Neural progenitor cell (in vitro differentiated cells): ENCODE results near the gene IGSF8. TPM values are rescaled to one million over a fixed set of nuclear protein-coding genes. Genes with fewer than 3 reads are reported as not detected.

Source experiments
- DNase-seq: peaks from one replicate; pipeline ENCODE4 v3.0.0-alpha.2; 2016; ENCODE audit warnings: low spot score
- H2AFZ ChIP-seq: fragments of 200-600 bp; sonication (generic); replicated peaks from 2 replicates; pipeline ENCODE4 v1.6.1; 2016; ENCODE audit warnings: antibody characterized with exemption
- H3F3A ChIP-seq: fragments of 200-600 bp; sonication (generic); 2 replicates; pipeline ENCODE4 v1.6.1; 2016; ENCODE audit warnings: antibody characterized with exemption, low read depth
- H3K27ac ChIP-seq: fragments of 200-600 bp; sonication (generic); 2 replicates; pipeline ENCODE4 v1.5.1; 2016; ENCODE audit warnings: mild to moderate bottlenecking
- H3K27me3 ChIP-seq: fragments of 200-600 bp; sonication (generic); 2 replicates; pipeline ENCODE4 v1.6.1; 2016; ENCODE audit warnings: mild to moderate bottlenecking, moderate library complexity
- H3K36me3 ChIP-seq: fragments of 200-600 bp; sonication (generic); 2 replicates; pipeline ENCODE4 v1.5.1; 2016
- H3K4me1 ChIP-seq: fragments of 200-600 bp; sonication (generic); 2 replicates; pipeline ENCODE4 v1.6.1; 2016; ENCODE audit warnings: mixed run types
- H3K4me2 ChIP-seq: fragments of 200-600 bp; sonication (generic); 2 replicates; pipeline ENCODE4 v1.6.1; 2016
- H3K4me3 ChIP-seq: fragments of 200-600 bp; sonication (generic); 2 replicates; pipeline ENCODE4 v1.5.1; 2016
- H3K79me2 ChIP-seq: fragments of 200-600 bp; sonication (generic); 2 replicates; pipeline ENCODE4 v1.6.1; 2016; ENCODE audit warnings: low read depth
- H3K9ac ChIP-seq: fragments of 200-600 bp; sonication (generic); 2 replicates; pipeline ENCODE4 v1.6.1; 2016
- H3K9me3 ChIP-seq: fragments of 200-600 bp; sonication (generic); 2 replicates; pipeline ENCODE4 v1.5.1; 2016; ENCODE audit warnings: low read depth
- H4K20me1 ChIP-seq: fragments of 200-600 bp; sonication (generic); 2 replicates; pipeline ENCODE4 v1.6.1; 2016; ENCODE audit warnings: low read depth
- H3K27ac Mint-ChIP-seq: 3 replicates; pipeline ENCODE4 v1.8.0; 2021; ENCODE audit warnings: mixed read lengths
- H3K27me3 Mint-ChIP-seq: 2 replicates; pipeline ENCODE4 v1.8.0; 2022; ENCODE audit warnings: low read depth, mild to moderate bottlenecking, inconsistent platforms, moderate library complexity, mixed read lengths; ENCODE audit not compliant: insufficient read depth
- H3K36me3 Mint-ChIP-seq: 3 replicates; pipeline ENCODE4 v1.8.0; 2021; ENCODE audit warnings: mixed read lengths
- H3K4me1 Mint-ChIP-seq: 3 replicates; pipeline ENCODE4 v1.8.0; 2021; ENCODE audit warnings: mixed read lengths
- H3K4me3 Mint-ChIP-seq: 3 replicates; pipeline ENCODE4 v1.8.0; 2021; ENCODE audit warnings: mild to moderate bottlenecking, moderate library complexity, mixed read lengths
- H3K9me3 Mint-ChIP-seq: 3 replicates; pipeline ENCODE4 v1.8.0; 2020; ENCODE audit warnings: mixed read lengths
- EZH2 ChIP-seq: fragments of 200-600 bp; sonication (generic); IDR thresholded peaks from 2 replicates; pipeline ENCODE4 v1.6.1; 2017; ENCODE audit warnings: antibody characterized with exemption, mild to moderate bottlenecking, moderate library complexity
- EZH2phosphoT487 ChIP-seq: fragments of 200-600 bp; sonication (generic); IDR thresholded peaks from 2 replicates; pipeline ENCODE4 v1.6.1; 2017; ENCODE audit warnings: antibody characterized with exemption
- total RNA-seq: library from RNA; depleted of rRNA; stranded (reverse); fragments of >200 nt; gene quantifications from 2 replicates; pipeline ENCODE4 v1.2.3, GENCODE V29; 2015; ENCODE audit warnings: low replicate concordance
- TF ChIP-seq, protein P1 (sequence below): fragments of 200-600 bp; sonication (generic); IDR thresholded peaks from 2 replicates; pipeline ENCODE4 v1.5.1; 2017; ENCODE audit warnings: antibody characterized with exemption, mild to moderate bottlenecking

Gene IGSF8
- total RNA-seq, 1 donor from 2014 or later: 9.4 TPM

DNA sequence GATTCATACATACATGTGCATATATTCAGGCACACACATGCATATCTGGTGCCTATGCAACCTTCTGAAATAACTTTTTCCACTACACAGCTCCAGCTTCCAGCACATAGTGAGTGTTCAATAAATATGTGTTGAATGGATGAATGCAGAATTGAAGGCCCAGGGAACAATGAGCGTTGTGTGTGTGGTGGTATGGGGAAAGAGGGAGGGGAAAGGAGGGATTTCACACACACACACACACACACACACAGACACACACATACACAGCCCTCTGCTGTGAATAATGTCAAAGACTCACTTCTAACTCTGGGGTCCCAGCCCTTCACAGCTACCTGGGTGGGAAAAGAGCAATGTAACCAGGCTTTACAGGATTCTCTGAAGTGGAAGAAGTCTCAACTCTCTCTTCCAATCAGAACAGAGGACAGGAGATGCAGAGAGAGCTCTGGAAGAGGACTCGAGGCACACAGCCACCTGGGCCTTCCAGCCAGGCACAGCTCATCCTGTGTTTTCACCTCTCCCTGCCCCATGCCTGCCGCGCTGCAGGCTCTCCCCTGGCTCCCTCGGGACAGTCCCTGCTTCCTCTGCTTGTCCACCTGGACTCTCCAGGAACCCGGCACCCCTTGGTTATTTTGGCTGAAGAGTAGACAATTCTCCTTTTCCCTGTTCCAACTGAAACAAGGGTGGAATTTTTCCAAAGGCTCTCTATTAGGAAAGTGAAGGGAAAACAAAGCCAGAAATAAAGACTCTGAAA lies 5.4 kb upstream of the IGSF8 start:
- peak overlapping the region; percentile 80 for H2AFZ ChIP-seq
- H3K36me3 ChIP-seq: no peaks in the 10 kb centered on the region
- no peak overlapping the region for H3K4me3 ChIP-seq
- TF ChIP-seq, protein P1, sequence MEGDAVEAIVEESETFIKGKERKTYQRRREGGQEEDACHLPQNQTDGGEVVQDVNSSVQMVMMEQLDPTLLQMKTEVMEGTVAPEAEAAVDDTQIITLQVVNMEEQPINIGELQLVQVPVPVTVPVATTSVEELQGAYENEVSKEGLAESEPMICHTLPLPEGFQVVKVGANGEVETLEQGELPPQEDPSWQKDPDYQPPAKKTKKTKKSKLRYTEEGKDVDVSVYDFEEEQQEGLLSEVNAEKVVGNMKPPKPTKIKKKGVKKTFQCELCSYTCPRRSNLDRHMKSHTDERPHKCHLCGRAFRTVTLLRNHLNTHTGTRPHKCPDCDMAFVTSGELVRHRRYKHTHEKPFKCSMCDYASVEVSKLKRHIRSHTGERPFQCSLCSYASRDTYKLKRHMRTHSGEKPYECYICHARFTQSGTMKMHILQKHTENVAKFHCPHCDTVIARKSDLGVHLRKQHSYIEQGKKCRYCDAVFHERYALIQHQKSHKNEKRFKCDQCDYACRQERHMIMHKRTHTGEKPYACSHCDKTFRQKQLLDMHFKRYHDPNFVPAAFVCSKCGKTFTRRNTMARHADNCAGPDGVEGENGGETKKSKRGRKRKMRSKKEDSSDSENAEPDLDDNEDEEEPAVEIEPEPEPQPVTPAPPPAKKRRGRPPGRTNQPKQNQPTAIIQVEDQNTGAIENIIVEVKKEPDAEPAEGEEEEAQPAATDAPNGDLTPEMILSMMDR: no peak
- TF ChIP-seq EZH2phosphoT487 (no peak), EZH2 (no peak)
- peaks cover 76% of the 10 kb centered on the region for H3K4me1 Mint-ChIP-seq
- H3K36me3 Mint-ChIP-seq: no peaks in the 10 kb centered on the region
- peaks cover 58% of the 10 kb centered on the region for H3K4me1 ChIP-seq
- H3K4me3 Mint-ChIP-seq: no peak overlapping the region
- no peak overlapping the region for H3K9ac ChIP-seq
- no peaks in the 10 kb centered on the region for H3K9me3 Mint-ChIP-seq
- peak overlapping the region; percentile 6 for H3K27ac ChIP-seq
- peak overlapping the region; percentile 2 for H3K4me2 ChIP-seq
- DNase-seq: no peak
- H3K27me3 Mint-ChIP-seq: peaks cover 16% of the 10 kb centered on the region
- no peaks in the 10 kb centered on the region for H3K9me3 ChIP-seq
- no peaks in the 10 kb centered on the region for H3K79me2 ChIP-seq
- peaks cover 62% of the 10 kb centered on the region for H3F3A ChIP-seq
- peaks cover 12% of the 10 kb centered on the region for H3K27me3 ChIP-seq
- H4K20me1 ChIP-seq: no peaks in the 10 kb centered on the region
- peak overlapping the region; percentile 3 for H3K27ac Mint-ChIP-seq

DNA sequence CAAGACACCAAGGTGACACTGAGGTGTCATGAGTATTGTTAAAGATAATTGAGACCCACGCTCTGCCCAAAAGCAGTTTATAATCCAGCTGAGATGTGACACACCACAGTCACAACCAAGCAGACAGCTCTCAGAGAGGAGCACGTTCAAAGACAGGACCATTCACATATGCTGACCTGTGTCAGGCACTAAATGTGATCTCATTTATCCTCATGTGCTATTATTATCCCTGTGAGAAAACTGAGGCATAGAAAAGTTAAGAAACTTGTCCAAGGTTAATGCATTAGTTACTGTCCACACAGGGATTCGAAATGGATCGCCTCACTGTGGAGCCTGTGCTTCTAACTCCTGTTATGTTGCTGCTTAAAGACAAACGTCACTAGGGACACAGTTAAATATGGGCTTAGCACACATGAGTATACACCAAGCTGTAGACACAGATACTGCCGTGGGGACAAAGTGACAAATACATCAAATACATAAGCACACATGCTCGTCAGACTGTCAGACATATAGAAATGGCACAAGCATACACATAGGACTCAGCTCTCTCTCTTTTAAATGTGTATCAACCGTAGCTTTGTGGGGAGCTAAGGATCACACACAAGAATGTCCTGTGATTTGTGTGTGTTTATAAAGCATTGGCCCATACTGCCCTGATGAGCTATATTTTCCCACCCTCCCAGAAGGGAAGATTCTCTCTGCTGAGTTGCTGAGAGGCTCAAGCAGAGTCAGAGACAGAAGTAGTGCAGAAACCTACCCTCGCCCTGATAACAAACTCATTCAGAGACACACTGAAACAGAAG lies 3.5 kb upstream of the IGSF8 start:
- Histone ChIP-seq H3K4me1 (peaks cover 51% of the 10 kb centered on the region), H3K9ac (no peak overlapping the region), H3K79me2 (peaks cover 10% of the 10 kb centered on the region), H2AFZ (no peak overlapping the region), H3K4me2 (no peak overlapping the region), H3K4me3 (no peak overlapping the region), H3K36me3 (no peaks in the 10 kb centered on the region), H3K27me3 (peaks cover 18% of the 10 kb centered on the region), H4K20me1 (peaks cover 4% of the 10 kb centered on the region), H3F3A (peaks cover 51% of the 10 kb centered on the region), H3K27ac (no peak overlapping the region), H3K9me3 (no peaks in the 10 kb centered on the region)
- no peaks in the 10 kb centered on the region for H3K9me3 Mint-ChIP-seq
- no peak for DNase-seq
- H3K4me3 Mint-ChIP-seq: no peak overlapping the region
- H3K36me3 Mint-ChIP-seq: no peaks in the 10 kb centered on the region
- TF ChIP-seq, protein P1: no peak
- no peak for TF ChIP-seq EZH2
- no peak for TF ChIP-seq EZH2phosphoT487
- peak overlapping the region; percentile 89 for H3K27ac Mint-ChIP-seq
- H3K27me3 Mint-ChIP-seq: peaks cover 18% of the 10 kb centered on the region
- H3K4me1 Mint-ChIP-seq: peaks cover 72% of the 10 kb centered on the region

DNA sequence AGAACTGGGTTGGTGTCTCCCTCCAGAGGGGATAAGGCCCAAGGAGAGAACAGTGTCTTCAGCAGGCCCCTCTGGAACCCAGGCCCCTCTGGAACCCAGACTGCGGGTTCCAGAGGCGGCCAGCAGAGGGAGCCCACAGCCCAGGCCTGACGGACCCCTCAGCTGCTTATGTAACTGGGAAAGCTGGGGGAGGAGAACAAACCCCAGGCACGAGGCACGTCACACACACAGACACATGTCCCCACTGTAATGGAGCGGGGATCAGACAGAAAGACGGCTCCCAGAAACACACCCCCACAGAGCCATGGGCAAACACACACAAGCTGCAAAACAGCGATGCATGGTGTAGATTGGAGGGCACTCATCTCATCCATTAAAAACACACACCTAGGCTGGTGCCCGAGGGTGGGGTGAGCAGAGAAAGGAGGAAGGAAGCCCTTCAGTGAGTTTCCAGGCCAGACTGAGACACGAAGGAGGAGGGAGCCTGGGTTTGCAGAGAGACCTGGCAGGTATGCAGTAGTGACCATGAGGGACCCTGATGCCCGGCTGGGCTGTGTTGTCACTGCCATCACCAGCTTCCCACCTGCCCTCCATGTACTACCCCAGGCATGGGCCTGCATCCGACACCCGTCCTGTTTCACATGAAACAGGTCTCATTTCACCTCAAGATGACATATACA lies 2.8 kb upstream of the IGSF8 start:
- Histone ChIP-seq H3K9me3 (no peaks in the 10 kb centered on the region), H3K4me1 (peaks cover 46% of the 10 kb centered on the region), H3K9ac (no peak overlapping the region), H2AFZ (peak overlapping the region; percentile 47), H3K4me3 (no peak overlapping the region), H3K27me3 (peaks cover 18% of the 10 kb centered on the region), H3K36me3 (no peaks in the 10 kb centered on the region), H4K20me1 (peaks cover 11% of the 10 kb centered on the region), H3K27ac (no peak overlapping the region), H3K79me2 (peaks cover 14% of the 10 kb centered on the region), H3K4me2 (no peak overlapping the region), H3F3A (peaks cover 54% of the 10 kb centered on the region)
- Mint-ChIP-seq H3K36me3 (no peaks in the 10 kb centered on the region), H3K9me3 (no peaks in the 10 kb centered on the region), H3K27ac (peak overlapping the region; percentile 86), H3K4me3 (no peak overlapping the region), H3K27me3 (peaks cover 14% of the 10 kb centered on the region), H3K4me1 (peaks cover 69% of the 10 kb centered on the region)
- peak; percentile 88 for DNase-seq
- TF ChIP-seq, protein P1: peak; percentile 93
- TF ChIP-seq EZH2phosphoT487 (no peak), EZH2 (no peak)
